Body of pancreas (tissue), 4 donors: Measurements from ENCODE around the gene MAP3K5. TPM values are rescaled to one million over a fixed set of nuclear protein-coding genes. Genes with fewer than 3 reads are reported as not detected.

ENCODE experiments used
- ATAC-seq: fragments of 150-250 bp; one replicate; pipeline ENCODE4 v1.9.1; 2016
- DNase-seq, 4 donors: peaks; one replicate each; pipeline ENCODE4 v3.0.0-alpha.2; 2019
- H3K27ac ChIP-seq, 4 donors: fragments of 200-600 bp; sonication (generic); 1 replicate in 3 of 4; 2 replicates in 1 of 4; pipeline versions ENCODE4 v1.5.1 to v1.6.1; 2016 to 2019; ENCODE audit warnings: mild to moderate bottlenecking in 1 of 4, mixed read lengths in 1 of 4, moderate library complexity in 1 of 4
- H3K27me3 ChIP-seq, 2 donors: fragments of 200-600 bp; sonication (generic); one replicate each; pipeline ENCODE4 v1.6.0; 2016; ENCODE audit warnings: mild to moderate bottlenecking in 1 of 2
- H3K36me3 ChIP-seq, 2 donors: fragments of 200-600 bp; sonication (generic); replicated peaks in 1 of 2; 2 replicates each; pipeline ENCODE4 v1.5.1; 2016; ENCODE audit warnings: low read depth in 2 of 2; ENCODE audit not compliant: insufficient read depth in 1 of 2
- H3K4me1 ChIP-seq: fragments of 200-600 bp; sonication (generic); one replicate; pipeline ENCODE4 v1.6.0; 2016
- H3K4me3 ChIP-seq, 2 donors: fragments of 200-600 bp; sonication (generic); 1 replicate in 1 of 2; 2 replicates in 1 of 2; pipeline ENCODE4 v1.5.1; 2016 to 2019
- H3K9me3 ChIP-seq, 3 donors: fragments of 200-600 bp; sonication (generic); 1 replicate in 2 of 3; 2 replicates in 1 of 3; pipeline ENCODE4 v1.5.1; 2016
- CTCF ChIP-seq, 7 experiments: fragments of 450-650 bp in 4 of 7; fragments of 200-600 bp in 3 of 7; sonication (generic) in 3 of 7; IDR thresholded peaks; one replicate each; pipeline ENCODE4 v1.5.1; 2016 to 2019; ENCODE audit warnings: antibody characterized with exemption in 7 of 7
- POLR2A ChIP-seq, 3 donors: fragments of 450-650 bp; IDR thresholded peaks; one replicate each; pipeline ENCODE4 v1.6.1; 2016; ENCODE audit warnings: antibody characterized with exemption in 3 of 3, mild to moderate bottlenecking in 2 of 3
- WGBS, 2 donors: methylation state at CpG; one replicate each; pipeline ENCODE4 v1.1.5; 2017; 5-methylcytosine and 5-hydroxymethylcytosine counted together
- intact Hi-C: fragments of 100-400 bp; cut with DNase I; formaldehyde crosslinking; loops from one replicate; pipeline ENCODE4 v1.15.1; 2023
- total RNA-seq, 2 donors: library from RNA; depleted of rRNA; stranded (reverse); fragments of >200 nt; gene quantifications; one replicate each; pipeline ENCODE4 v1.1.0, GENCODE V29; 2016

The MAP3K5 gene
- total RNA-seq, 2 donors from 2014 or later = 33.7 to 36.9 TPM

GRCh38 chr6:136782021-136782770, 10.1 kb downstream of the MAP3K5 start:
- DNase-seq (no peak), ATAC-seq (peak; percentile 25)
- TF ChIP-seq POLR2A (IDR thresholded peaks at IDR 0.05) (no peak), CTCF (IDR thresholded peaks at IDR 0.05) (no peak)
- H3K27me3 ChIP-seq = no peaks in the 10 kb centered on the region
- no peaks in the 10 kb centered on the region for H3K36me3 ChIP-seq
- H3K4me3 ChIP-seq = no peak overlapping the region
- peaks cover 52% of the 10 kb centered on the region for H3K4me1 ChIP-seq
- H3K27ac ChIP-seq = peak overlapping the region in 1 of 4 donors; percentile 50
- no peaks in the 10 kb centered on the region for H3K9me3 ChIP-seq
- intact Hi-C loops = no loop called here
- 65 to 94% methylated on average over 1 of the region's 1 CpG for WGBS, 2 donors

GRCh38 chr6:136780972-136781371, 11.3 kb downstream of the MAP3K5 start:
- no peak for DNase-seq
- TF ChIP-seq CTCF (IDR thresholded peaks at IDR 0.05) (no peak), POLR2A (IDR thresholded peaks at IDR 0.05) (no peak)
- Histone ChIP-seq H3K27me3 (no peaks in the 10 kb centered on the region), H3K4me1 (peaks cover 44% of the 10 kb centered on the region), H3K4me3 (no peak overlapping the region), H3K36me3 (no peaks in the 10 kb centered on the region), H3K27ac (peak overlapping the region in 1 of 4 donors; percentile 19), H3K9me3 (no peaks in the 10 kb centered on the region)
- no peak for ATAC-seq
- intact Hi-C loops = no loop called here
- 73 to 76% methylated on average over 3 of the region's 3 CpGs for WGBS, 2 donors

GRCh38 chr6:136779682-136780081, 12.6 kb downstream of the MAP3K5 start:
- WGBS, 2 donors = 44 to 67% methylated on average over 1 of the region's 1 CpG
- H3K4me1 ChIP-seq = peaks cover 43% of the 10 kb centered on the region
- H3K9me3 ChIP-seq = no peaks in the 10 kb centered on the region
- ATAC-seq (no peak), DNase-seq (no peak)
- intact Hi-C loops = no loop called here
- H3K27ac ChIP-seq = no peak overlapping the region
- H3K27me3 ChIP-seq = no peaks in the 10 kb centered on the region
- no peak overlapping the region for H3K4me3 ChIP-seq
- no peaks in the 10 kb centered on the region for H3K36me3 ChIP-seq
- TF ChIP-seq CTCF (IDR thresholded peaks at IDR 0.05) (no peak), POLR2A (IDR thresholded peaks at IDR 0.05) (no peak)

- ATAC-seq = no peak
Measured at GRCh38 chr6:136777651-136778050, 14.6 kb downstream of the MAP3K5 start.

More at GRCh38 chr6:136777651-136778050, 14.6 kb downstream of the MAP3K5 start:
- Histone ChIP-seq H3K27me3 (no peaks in the 10 kb centered on the region), H3K36me3 (no peaks in the 10 kb centered on the region), H3K9me3 (no peaks in the 10 kb centered on the region), H3K4me3 (no peak overlapping the region), H3K4me1 (peaks cover 44% of the 10 kb centered on the region), H3K27ac (no peak overlapping the region)
- DNase-seq = no peak
- WGBS, 2 donors = 53 to 56% methylated on average over 3 of the region's 3 CpGs
- no peak for TF ChIP-seq POLR2A (IDR thresholded peaks at IDR 0.05)
- TF ChIP-seq CTCF (IDR thresholded peaks at IDR 0.05) = no peak
- intact Hi-C loops = no loop called here
